GM19372 (cell line): ENCODE measurements around the gene BRF1.

Source experiments
- ATAC-seq: cut with Tn5 transposase; IDR thresholded peaks from one replicate; pipeline ENCODE4 v1.9.1; 2021; ENCODE audit warnings: mild to moderate bottlenecking, low read depth, moderate library complexity; ENCODE audit not compliant: unreplicated experiment

BRF1 gene

GRCh38 chr14:105213361-105213760 is 87.4 kb downstream of the BRF1 start:
- no peak for ATAC-seq

GRCh38 chr14:105212541-105213300 is 88.1 kb downstream of the BRF1 start:
- ATAC-seq: no peak

- ATAC-seq: no peak
Observed at GRCh38 chr14:105211758-105212089, 89.1 kb downstream of the BRF1 start.

GRCh38 chr14:105211086-105211757 is 89.6 kb downstream of the BRF1 start:
- ATAC-seq: no peak

GRCh38 chr14:105210266-105211025 is 90.4 kb downstream of the BRF1 start:
- no peak for ATAC-seq

GRCh38 chr14:105209646-105210045 is 91.2 kb downstream of the BRF1 start:
- ATAC-seq: no peak

- ATAC-seq: no peak
Observed at GRCh38 chr14:105209091-105209490, 91.7 kb downstream of the BRF1 start.

- no peak for ATAC-seq
Observed at GRCh38 chr14:105208738-105209075, 92.1 kb downstream of the BRF1 start.

GRCh38 chr14:105207996-105208737 is 92.6 kb downstream of the BRF1 start:
- ATAC-seq: no peak

GRCh38 chr14:105207460-105207901 is 93.3 kb downstream of the BRF1 start:
- no peak for ATAC-seq

GRCh38 chr14:105206873-105207272 is 93.9 kb downstream of the BRF1 start:
- no peak for ATAC-seq

GRCh38 chr14:105205673-105206208 is 95.1 kb downstream of the BRF1 start:
- no peak for ATAC-seq

GRCh38 chr14:105204931-105205672 is 95.7 kb downstream of the BRF1 start:
- no peak for ATAC-seq

GRCh38 chr14:105204206-105204930 is 96.4 kb downstream of the BRF1 start:
- ATAC-seq: no peak

- no peak for ATAC-seq
Observed at GRCh38 chr14:105203701-105204100, 97.1 kb downstream of the BRF1 start.

GRCh38 chr14:105203057-105203531 is 97.7 kb downstream of the BRF1 start:
- ATAC-seq: no peak

GRCh38 chr14:105201925-105202513 is 98.8 kb downstream of the BRF1 start:
- no peak for ATAC-seq

- ATAC-seq: no peak
Observed at GRCh38 chr14:105201156-105201924, 99.5 kb downstream of the BRF1 start.
